GM19193 (cell line): Measurements from ENCODE around the gene LUC7L2.
A peak's percentile ranks its signal among the peaks of the same experiment; 100 is the strongest.

Experiments used
- POLR2A ChIP-seq: IDR thresholded peaks from 4 replicates; pipeline ENCODE4 v1.6.1; 2011; ENCODE audit not compliant: insufficient read depth, insufficient read length; ENCODE audit errors: extremely low read depth

LUC7L2 gene

DNA sequence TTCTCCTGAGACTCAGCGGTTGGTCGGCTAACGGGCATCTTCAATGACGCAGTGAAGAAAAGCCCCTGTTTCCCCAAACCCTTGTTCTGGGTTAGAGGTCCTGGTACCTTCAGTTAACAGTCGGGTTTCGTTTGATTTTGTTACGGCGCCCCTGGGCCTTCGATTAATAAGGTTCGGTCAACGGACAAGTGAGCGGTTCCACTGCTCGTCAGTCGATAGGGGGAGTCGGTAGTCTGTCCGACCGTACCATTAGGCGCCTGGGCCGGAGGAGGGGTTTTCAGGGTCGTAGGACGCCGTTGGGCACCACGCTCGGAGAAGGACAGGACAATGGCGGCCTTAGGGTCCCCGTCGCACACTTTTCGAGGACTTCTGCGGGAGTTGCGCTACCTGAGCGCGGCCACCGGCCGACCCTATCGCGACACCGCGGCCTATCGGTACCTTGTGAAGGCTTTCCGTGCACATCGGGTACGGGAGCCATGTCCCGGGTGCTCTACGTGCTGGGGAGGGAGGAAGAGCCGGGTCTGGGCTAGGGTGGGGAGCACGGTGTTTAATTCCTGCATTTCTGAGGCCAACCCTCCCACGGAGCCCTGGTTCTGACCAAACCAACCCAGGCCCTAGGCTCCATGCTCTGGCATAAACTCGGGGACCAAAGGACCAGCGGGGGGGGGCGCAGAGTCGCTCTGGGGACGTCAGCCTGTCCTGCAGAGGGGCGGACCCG, 18.5 kb upstream of the LUC7L2 start, which contains the start of gene FMC1:
TSS of gene FMC1 (plus strand) at position 280 of the 718 bp plus-strand sequence. CDS start at position 328, 48 bp downstream.
- TF ChIP-seq POLR2A: peak; percentile 68

DNA sequence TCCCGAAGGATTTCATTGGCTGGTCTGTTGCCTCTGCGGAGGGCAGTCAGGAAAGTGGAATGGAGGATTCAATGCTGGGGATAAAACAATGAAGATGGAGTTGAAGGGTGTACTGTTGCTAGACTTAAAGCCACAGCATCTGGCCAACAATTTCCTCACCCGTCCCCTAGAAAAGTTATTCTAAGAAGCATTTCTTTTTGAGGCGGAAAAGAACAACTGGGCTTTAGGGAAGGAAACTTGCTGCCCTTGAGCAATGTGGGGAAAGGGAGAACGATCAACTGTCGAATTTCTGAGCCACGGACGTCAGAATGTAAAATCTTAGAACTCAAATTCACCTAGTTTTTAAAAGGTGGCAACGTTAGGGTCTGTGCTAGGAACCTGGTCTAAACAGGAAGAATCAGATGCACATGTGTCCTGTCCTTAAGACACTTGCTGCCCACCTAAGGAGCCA, 17.9 kb upstream of the LUC7L2 start:
- TF ChIP-seq POLR2A: no peak

DNA sequence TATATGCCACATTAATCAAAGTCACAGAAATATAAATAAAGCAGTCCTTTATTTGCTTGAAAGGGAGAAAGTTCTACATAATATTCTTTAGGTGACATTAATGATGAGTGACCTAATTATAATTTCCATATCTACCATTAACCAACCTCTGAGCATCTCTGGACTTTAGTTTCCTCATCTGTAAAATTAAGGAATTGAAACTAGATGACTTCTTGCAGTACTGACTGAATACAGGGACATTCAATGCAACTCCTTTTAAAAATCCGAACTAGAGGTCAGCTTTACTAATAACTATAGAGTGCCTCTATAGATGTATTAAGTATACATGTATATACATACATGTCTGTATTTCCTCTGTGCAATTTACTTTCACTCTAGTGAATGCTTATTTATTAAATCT, 14.7 kb upstream of the LUC7L2 start:
- no peak for TF ChIP-seq POLR2A

DNA sequence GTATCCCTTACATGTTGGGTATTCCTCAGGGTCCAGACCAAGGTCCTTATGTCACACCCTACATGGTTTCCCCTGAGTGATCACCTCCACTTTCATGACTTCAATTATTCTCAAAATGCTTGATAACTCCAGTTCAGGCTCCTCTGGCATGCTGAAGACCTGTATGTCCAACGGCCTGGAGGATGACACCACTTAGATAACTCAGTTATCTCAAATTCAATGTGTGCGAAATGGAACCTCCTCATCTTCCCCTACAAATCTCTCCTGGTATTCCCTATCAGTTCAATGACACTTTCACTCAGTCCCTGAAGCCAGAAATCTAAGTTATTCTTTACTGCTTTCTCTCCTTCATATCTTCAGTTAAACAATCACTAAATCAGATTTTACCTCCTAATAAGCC, 8.7 kb upstream of the LUC7L2 start:
- no peak for TF ChIP-seq POLR2A

DNA sequence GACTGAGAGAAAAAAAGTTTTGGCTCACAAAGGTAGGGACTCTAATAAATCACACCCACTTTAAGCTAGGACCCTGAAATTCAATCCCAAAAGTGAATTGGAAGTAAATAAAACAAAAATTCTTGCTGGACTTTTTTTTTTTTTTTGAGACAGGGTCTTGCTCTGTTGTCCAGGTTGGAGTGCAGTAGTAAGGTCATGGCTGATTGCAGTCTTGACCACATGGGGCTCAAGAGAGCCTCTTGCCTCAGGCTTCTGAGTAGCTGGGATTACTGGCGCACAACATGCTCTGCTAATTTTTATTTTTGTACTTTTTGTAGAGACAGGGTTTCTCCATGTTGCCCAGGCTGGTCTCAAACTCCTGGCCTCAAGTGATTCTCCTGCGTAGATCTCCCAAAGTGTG, 5.0 kb upstream of the LUC7L2 start:
- no peak for TF ChIP-seq POLR2A

DNA sequence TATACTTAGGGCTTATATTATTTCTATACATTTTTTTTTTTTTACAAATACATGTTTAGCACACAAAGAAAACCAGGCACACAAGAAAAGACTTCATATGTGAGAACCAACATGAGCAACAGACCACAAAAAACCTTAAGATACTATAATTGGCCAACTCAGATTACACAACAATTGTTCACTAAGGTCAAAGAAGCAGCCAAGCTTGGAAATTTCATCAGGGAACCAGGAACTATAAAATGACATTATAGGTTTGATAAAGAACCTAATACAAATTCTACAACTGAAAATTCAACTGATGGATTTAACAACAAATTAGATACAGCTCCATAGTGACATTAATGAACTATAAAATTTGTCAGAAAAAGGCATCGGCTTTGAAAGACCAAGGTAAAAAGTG, 4.4 kb upstream of the LUC7L2 start:
- no peak for TF ChIP-seq POLR2A

DNA sequence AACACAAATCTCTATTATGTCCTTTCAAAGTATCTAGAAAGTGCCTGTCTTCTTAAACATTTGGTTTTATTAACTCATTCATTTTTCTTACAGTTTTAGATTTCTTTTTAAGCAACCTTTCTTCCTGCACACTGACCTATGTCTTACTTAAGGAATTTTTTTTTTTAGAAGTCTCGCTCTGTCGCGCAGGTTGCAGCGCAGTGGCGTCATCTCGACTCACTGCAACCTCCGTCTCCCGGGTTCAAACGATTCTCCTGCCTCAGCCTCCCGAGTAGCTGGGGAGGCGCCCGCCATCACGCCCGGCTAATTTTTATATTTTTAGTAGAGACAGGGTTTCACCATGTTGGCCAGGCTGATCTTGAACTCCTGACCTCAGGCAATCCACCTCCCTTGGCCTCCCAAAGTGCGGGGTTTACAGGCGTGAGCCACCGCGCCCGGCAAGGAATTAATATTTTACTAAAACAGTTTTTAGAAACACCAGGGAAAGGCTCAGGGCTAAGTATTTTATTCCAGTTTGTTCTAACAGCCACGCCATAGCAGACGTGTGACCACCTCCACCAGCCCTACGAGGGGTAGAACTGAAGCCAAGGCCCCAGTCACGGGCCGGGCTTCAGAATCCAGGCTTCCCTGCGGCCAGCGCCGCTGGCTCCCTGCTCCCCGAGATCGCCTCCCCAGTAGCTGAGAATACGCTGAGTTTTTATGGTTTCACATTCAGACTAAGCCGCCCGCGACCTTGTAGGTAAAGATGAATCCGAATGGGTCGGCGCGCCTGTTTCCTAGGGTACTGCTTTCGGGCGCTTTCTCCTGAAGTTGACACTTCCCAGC, 941 bp upstream of the LUC7L2 start:
- TF ChIP-seq POLR2A: no peak

DNA sequence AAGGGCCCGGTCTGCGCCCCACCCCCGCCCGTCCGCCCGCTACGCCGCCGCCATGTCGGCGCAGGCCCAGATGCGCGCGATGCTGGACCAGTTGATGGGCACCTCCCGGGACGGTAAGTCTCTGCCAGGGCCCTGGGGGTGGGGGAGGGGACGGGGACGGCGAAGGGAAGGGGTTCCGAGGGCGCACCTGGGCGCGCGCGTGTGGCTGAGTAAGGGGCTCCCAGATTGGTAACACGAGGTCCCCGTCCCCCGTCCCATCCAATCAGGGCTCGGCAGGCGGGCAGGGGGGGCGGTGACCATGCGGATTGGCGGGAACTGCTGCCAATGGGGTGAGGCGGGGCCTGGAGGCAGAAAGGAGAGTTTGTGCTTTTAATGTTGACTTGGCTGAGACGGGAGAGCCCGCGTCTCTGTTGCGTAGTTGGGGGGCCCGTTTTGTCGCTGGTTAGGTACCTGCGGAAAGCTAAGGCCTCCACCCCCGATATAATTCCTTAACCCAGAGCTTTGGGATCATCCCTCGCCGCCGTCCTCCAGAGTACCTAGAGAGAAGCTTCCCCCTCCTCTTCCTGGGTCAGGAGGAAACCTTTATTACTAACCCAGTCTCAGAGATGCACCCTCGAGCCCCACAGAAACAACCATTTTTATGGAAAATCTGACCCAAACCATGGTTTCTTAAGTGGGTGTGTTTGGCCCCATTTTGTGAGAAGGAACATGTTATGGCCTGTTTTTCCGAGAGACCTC, 685 bp downstream of the LUC7L2 start:
- TF ChIP-seq POLR2A: peak; percentile 60

DNA sequence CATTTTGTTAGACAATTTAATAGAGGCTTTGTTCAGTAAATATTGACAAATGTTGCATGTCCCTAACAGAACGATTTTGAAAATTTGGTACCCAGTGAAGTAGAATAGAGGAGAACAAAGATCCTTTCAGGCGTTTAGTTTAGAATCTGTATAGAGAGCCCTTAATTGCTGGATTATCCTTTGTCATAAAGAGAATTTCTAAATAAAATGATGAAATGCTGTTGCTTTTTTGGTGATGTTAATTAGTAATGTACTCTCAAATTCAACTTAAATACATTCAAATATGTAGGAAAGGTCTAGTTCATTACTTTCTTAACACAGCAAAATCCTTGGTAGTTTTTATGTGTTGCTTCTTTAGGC, 1.2 kb downstream of the LUC7L2 start:
- TF ChIP-seq POLR2A: no peak

DNA sequence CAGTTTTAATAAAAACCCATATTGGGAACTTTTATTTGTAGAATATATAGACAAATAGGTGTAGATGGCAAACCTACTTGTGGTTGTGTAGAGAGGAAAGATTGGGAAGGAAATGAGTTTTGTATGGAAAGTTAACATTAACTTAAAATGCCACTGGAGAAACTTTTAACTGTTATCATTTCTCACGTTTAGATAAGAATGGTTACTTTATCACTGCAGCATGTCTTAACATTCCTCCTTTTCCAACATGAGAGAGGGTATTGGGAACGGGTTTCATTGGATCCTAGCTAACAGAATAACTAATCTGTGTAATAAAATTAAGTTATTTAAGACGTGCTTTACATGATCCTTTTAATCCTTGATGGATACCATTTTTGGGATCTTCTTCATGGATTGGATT, 1.8 kb downstream of the LUC7L2 start:
- no peak for TF ChIP-seq POLR2A

DNA sequence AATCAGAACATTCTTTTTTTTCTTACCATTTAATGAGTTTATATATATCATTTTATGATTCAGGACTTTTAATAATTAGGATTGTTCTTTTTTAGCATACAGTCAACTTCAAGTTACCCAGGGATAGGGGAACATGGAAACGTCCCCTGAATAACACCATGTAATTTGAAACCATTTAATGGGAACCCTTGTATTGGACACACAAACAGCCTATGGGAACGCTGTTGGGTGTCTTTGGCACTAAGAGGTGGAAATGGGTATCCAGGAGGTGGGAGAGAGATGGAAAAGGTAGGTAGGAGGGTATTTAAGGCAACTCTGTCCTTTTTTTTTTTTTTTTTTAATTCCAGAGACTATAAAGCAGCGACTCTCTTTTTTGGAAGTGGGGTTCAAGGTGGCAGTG, 2.6 kb downstream of the LUC7L2 start:
- TF ChIP-seq POLR2A: no peak

DNA sequence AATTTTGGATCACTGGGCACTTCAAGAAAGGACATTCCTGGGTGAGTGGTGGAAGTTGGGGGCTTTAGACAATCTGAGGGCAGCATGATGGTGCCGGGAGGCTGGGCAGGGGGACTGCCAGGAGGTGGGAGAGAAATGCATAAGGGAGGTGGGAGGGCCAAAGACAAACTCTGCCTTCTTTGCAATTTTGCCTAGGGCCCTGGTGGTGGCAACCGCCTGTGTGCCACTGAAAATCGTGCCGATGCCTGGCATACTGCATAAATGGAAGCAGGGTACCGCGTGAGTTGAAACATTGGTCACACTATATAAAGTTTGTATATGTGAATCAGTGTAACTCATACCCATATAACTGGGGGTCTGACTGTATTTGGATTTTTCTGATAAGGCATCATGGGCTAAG, 3.3 kb downstream of the LUC7L2 start:
- no peak for TF ChIP-seq POLR2A

DNA sequence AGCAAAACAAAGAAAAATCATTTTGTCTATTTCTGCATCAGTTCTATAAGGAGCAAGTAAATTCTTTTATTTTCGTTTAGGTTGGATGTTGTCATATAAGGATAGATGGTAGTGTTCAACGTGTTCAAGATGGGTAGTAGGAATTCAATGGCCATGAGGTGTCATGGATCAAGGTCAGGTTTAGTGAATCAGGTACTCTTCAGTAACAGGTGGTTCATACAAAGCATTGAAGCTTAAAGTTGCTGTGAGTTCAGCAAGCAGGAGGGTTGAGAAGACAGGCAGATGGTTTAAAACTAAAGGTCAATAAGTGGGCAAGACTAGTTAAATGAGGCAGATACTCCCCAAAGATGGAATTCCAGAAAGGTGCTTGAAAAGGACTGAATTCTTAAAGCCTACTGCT, 5.6 kb downstream of the LUC7L2 start:
- TF ChIP-seq POLR2A: no peak

DNA sequence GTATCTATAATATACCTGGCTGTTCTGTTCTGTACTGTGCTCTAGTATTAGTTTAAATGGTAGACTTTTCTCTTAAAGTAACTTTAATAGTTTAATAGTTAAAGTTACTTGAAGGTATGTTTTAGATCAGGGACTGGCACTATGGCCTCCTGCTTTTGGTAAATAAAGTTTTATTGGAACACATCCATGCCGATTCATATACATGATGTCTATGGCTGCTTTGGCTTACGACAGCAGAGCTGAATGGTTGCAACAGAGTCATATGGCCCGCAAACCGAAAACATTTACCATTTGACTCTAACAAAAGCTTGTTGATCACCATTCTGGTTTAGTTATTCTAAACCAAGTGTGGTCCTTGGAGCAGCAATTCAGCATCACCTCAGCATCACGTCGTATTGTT, 6.7 kb downstream of the LUC7L2 start:
- no peak for TF ChIP-seq POLR2A

DNA sequence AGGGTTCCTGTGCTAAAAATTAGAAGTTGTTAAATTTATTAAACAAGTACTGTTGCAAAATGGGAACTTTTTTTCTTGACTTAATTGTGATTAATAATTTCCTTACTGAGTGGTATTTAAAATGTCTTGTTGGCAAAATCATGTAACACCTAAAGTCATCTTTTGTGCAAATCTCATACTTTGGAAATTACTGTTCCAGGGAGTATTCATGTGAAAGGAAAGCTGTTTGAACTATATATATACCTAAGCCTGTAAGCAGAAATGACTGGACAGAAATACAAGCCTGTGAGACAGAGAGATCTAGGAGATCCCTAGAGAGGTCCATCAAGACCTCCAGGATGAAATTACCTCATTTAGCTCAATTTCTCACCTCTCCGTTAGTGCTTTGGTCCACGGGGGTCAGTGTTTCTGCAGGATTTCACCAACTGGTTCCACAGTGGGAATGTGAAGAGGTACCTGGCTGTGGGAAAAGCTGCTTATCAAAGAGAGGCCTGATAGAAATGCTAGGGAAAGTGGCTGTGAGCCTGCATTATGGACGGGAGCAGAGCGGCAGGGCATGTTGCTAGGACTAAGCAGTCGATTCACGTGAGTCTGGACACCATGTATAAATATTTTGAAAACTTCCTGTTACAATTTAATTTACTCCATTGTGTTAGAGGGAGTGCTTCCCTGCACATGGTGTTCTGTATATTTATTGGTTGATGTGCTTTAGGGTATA, 7.9 kb downstream of the LUC7L2 start:
- no peak for TF ChIP-seq POLR2A
